ENCODE data around the gene LARGE1.

The LARGE1 gene

DNA sequence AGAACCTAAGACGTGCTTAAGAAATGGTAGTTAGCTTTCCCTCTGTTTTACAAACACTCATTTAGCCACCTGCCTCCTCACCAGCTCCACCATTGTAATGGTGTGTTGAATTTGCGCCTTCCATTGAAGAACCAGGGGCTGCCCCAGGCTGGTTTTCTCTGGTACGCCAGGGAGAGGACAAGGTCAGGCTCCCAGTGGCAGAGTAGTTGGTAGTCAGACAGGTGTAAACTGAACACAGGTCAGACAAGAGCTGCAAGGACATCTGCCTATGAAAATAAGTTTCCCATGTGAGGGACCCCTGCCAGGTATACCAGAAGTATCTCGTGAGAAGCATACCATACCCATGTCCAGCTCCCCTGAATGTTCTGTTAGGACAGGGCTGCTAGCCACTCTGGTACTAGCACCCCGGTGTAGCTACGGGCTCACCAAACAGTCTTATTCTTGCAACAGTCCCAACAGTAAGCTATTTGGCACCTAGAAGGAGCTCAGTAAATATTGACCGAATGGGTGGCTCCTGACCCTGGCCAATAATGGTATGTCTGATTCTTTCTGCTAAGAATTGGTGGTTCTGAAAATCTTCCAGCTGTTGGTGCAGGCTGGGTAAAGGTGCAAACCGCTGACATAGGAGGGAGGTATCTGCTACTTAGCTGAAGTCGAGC is 359.0 kb downstream of the LARGE1 start:
- DNase-seq (ENCODE audit: low spot score) = no peak

DNA sequence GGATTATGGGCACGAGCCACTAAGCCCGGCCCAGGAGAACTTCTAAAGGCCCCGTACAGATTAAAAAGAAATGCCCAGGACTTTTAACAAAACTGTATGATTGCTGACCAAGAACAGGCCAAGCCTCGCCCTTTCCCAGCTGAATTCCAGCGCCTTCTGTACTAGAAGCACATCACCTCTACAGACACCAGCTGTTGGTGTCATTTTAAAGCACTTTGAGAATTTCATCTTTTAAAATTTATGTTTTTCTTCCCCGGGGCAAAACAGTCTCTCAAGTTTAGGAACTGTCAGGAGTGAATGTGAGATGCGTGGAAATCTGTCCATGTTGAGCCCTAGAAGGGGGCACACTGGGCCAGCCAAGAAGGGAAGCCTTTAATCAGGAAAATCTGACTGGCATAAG is 362.4 kb downstream of the LARGE1 start:
- DNase-seq (ENCODE audit: low spot score) = no peak

DNA sequence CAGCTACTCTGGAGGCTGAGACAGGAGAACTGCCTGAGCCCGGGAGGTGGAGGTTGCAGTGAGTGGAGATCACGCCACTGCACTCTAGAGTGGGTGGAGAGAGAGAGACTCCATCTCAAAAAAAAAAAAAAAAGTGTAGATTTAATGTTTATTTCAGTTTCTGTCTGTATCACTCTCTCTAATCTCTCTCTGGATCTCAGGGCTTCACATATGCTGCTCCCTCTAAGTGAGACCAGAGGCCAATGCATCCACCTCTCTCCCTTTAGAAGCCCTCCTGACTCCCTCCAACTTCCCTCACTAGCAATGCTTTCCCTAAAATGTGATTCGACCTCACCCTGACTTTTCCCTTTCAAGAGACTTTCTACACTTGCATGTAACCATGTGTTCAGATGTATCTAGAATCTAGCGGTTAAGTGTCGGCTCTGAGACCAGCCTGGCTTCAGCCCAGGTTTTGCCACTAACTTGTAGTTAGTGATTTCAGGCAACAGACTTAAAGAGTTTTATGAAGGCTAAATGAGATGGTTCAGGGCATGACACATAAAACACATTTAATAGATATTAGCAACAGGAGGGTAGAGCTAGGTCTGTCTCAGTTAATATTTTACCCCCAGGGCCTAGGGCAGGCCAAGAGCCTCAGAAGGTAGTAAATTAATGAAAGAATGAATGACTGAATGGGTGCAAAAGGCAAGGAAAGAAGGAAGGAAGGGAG is 364.3 kb downstream of the LARGE1 start:
- DNase-seq (ENCODE audit: low spot score) = no peak

DNA sequence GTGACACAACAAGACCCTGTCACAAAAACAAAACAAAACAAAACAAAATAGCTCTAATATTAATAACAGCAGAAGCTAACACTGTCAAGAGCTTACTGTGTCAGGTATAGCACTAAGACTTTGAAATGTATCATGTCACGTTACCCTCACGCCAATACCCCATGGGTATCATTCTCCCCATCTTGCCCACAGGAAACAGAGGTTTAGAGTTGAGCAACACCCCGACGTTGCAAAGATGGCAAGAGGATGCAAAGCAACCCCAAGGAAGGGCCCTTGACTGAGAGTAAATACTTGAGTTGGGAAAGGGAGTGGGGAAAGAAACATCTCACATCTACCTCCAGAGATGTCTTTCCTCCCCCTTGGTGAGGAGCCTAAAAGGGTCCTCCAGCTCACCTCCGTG is 366.8 kb downstream of the LARGE1 start:
- DNase-seq (ENCODE audit: low spot score) = no peak

DNA sequence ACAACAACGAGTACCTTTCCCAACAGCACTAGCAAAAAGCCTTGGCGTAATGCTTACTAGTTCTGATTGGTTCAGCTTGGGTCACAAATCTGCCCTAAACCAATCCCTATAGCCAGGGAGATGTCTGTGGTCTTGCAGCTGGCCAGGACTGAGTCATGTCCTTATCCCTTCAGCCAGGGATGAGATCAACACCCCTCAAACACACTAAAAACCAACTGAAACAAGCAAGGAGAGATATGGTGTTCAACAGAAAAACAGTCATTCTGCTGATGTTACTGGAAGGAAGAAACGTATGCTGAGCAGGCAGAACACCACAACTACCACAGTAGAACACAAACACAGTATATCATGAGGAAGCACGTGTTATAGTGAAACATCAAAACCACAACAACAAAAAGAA is 375.6 kb downstream of the LARGE1 start:
- peak; percentile 55 for DNase-seq (ENCODE audit: low spot score)

DNA sequence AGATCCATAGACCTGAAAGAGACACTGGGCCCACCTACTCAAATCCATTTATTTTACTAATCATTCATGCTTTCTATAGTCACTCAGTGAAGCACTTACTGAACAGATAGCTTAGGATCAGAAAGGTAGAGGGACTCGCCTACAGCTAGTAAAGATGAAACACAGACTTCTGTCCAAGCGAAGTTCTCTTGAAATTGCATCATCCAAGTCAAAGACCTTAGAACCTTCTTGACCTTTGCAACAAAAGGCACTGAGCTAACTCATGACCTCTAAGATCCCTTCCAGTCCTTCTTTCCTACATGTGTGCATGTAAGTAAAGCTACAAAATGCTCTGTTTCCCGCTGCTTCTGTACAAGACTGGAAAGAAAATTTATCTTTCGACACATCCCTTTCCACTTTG is 377.6 kb downstream of the LARGE1 start:
- DNase-seq (ENCODE audit: low spot score) = no peak

DNA sequence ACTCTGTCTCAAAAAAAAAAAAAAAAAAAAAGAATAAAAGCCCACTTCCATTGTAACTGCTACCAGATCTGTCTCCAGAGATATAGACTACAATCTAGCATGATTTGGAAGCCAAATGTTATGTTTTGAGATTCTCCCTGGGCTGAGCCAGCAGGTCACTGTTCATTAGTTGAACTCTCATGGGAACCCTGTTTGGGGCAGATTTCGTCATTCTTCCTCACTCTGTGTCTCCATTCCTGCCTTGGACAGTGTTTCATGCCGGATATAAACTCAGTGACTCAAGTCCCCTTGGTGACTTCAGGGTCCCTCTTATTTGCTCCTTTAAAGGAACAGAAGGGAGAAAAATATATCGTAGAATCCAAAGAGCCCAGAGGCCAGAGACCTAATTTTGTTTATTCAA is 378.1 kb downstream of the LARGE1 start:
- DNase-seq (ENCODE audit: low spot score) = peak; percentile 31

DNA sequence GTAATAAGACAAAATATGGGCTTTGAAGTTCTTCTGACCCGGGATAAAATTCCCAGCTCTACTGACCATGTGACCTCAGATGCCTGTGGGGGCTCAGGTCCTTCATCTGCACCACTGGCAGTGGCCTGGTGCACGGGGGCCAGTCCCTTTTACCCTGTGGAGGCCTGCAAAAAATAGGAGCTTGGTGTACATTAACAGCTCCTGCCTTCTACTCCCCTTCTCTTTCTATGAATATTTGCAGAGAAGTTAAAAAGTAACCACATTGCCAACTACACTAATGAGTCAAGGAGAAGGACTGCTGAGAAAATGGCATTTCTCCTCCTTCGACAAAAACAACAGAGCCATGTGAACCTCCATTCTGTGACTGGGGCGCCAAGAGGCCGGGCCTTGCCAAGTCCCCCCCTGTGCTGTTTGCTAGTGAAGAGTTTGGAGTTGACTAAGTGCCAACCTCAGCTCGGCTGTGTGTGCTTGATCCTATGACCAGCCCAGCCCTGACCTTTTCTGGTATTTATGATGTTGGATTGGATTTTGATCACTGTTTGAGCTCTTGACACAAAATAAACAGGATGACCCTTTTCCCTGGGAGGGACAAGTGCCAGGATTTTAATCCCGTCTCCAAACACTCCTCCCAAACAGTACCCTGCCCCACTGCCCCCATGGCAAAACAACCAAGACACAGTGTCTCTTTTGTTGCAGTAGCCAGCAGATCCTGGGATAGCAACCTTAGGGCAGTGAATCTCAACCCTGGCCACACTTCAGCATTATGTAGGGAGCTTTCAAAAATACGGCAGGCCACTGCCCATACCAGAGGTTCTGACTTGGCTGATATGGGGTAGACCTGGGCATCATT is 380.1 kb downstream of the LARGE1 start:
- peak; percentile 18 for DNase-seq (ENCODE audit: low spot score)

DNA sequence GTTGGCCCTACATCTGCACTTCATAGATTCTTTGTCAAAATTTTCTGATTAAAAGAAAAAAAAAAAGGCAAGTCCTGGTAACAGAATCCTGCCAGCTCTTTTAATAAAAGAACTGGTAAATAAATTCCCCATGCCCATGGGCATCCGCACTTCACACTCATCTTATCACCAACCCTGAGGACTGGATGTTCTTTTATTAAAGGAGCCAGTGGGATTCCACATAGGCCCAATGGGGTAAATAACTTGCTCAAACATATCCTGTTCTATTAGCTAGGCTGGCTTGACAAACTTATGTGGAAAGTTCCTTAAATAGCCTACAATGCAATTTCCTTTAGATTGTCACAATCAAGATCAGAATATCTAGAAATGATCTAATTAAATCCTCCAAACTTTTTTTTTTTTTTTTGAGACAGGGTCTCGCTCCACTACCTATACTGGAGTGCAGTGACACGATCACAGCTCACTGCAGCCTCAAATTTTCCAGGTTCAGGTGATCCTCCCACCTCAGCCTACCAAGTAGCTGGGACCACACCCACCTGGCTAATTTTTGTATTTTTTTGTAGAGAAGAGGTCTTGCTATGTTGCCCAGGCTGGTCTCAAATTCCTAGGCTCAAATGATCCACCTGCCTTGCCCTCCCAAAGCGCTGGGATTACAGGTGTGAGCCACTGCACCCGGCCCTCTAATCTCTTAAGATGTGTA is 380.9 kb downstream of the LARGE1 start:
- DNase-seq (ENCODE audit: low spot score) = no peak

DNA sequence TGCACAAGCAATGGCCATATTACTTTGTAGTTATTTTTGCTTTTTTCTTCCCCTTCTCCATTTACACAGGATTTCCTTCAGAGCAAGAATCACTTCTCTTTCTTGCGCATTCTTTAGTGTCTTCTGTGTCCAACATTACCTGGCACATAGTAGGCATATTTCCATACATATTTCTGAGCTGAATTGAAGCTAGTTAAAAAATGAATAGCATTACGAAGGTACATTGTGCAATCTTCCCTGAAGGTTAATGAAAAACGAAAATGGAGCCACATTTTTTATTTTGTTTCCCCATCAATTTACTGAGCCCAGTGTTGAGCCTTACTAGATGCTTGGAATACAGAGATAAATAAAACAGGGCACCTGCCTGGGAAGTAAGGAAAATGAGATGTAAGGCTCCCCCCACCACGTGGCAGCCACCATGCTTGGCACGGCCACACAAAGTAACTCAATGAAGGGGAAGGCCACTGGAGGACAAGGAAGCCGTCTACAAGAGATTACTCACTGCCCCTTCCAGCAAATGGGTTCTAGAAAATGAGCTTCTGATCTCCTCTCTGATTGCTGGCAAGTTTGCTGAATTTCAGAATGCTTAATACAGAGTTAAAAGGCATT is 381.9 kb downstream of the LARGE1 start:
- DNase-seq (ENCODE audit: low spot score) = no peak

DNA sequence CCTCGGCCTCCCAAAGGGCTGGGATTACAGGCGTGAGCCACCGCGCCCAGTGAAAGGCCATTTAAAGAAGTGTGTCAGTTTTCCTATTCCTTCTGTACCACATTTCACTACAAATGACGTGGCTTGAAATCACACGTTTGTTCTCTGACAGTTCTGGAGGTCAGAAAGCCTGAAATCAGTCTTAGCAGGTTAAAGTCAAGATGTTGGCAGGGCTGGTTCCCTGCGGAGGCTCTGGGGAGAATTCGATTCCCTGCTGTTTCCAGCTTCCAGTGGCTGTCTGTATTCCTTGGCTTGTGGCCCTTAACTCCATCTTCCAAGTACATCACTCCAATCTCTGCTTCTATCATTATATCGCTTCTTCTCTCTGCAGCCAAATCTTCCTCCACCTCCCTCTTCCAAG is 383.2 kb downstream of the LARGE1 start:
- DNase-seq (ENCODE audit: low spot score) = no peak

DNA sequence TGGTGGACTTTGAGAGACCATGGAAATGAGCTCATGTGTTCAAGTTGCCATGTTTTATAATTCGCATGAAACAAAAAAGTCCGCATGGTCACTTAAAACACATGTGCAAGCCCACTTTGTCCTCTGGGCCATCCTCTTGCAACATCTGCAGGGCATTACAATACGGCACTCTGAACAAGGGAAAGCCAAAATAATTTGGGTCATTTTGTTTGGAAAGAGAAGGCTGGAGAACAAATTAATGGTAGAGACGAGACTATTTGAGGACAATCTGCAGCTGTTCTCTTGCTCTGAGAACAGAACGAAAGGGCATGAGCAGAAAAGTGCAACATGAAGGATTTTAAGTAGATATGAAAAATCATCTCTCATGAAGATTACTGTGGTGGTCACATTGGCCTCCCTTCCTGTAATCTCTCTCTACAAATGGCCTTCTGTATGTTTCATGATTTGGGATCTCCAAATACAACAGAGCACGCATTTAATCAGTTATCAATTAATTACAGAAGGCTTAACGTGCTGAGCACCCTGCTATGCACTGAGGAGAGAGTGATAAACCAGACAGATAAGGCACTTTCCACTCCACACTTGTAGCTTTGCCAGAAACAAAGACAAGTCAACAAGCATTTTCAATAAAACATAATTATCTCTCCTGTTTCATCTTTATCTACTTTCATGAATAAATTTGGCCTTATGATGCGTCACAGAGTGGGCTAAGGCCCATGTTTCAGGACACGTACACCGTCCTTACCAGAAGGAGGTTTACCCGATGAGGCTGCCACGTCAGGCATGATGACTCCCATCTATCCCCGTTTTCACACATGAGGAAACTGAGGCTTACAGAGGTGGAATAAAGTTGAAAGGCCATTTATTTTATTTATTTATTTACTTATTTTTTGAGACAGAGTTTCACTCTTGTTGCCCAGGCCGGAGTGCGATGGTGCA is 384.1 kb downstream of the LARGE1 start:
- no peak for DNase-seq (ENCODE audit: low spot score)

DNA sequence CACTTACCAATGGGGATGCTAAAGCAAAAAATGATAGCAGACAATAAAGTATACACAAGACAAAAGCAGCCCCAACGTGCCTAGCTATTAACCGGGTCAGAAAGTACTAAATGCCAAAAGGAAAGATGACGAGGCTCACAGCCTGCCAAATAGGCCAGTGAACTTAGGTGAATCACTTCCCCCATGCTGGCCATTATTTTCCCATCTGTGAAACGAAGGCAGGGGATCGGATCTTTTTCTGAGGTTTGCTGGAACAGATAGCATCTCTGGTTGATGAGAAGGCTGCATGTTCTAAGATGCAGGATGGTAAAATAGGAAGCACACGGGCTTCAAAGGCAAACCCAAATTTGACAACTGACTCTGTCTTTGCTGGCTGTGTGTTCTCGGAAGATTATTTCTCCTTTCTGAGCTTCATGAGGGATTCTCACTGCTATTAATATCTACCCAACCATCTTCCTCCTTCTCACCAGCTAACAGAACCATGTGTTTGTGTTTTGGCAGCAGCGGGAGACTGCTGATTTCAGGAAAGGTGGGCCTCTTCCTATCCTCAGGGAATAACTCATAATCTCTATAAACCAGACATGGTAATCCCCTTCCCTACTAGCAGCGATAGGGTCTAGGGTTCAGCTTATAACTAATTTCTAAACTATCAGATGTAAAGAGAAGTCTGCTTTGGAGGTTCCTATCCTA is 390.7 kb downstream of the LARGE1 start:
- peak; percentile 63 for DNase-seq (ENCODE audit: low spot score)

DNA sequence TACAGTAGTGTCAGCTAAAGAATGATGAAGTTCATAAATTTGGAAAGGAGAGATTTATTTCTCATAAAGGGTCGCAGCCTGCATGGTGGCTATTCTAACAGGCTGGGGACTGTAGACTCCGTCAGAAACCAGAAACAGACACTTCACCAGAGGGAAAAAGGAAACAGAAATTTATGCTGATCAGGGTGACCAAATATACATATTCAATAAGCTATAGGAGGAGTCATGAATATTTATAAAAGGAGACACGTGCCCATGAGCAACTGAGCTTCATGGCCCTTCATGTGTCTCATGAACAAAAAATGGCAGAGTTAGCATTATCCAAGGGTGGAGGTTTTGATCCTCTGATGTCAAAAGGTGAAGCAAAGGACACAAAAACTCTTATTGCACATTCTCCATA is 392.1 kb downstream of the LARGE1 start:
- DNase-seq (ENCODE audit: low spot score) = no peak

DNA sequence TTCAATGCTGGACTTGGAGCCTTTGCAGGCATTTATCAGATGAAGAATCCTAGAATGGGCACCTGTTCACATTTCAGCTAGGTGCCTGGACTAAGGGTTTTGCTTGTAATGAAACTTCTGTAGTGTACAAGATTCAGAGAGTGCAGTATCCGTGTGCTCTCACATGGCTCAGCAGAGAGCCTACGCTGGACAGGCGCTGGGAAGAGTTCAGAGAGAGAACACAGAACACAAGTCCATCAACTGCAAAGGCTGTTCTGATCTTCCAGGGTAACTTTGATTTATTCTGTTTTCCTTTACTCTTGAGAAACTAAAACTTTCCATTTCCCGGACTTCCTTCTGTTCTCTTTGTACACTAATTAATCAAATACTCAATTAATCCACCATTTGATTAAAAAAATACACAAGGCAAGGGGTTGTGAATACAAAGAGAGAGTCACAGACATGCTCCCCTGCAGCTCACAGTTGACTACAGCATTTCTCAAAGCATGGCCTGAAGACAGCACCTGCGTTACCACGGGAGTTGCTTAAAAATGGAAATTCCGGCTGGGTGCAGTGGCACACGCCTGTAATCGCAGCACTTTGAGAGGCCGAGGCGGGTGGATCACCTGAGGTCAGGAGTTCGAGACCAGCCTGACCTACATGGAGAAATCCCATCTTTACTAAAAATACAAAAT is 393.7 kb downstream of the LARGE1 start:
- no peak for DNase-seq (ENCODE audit: low spot score)

DNA sequence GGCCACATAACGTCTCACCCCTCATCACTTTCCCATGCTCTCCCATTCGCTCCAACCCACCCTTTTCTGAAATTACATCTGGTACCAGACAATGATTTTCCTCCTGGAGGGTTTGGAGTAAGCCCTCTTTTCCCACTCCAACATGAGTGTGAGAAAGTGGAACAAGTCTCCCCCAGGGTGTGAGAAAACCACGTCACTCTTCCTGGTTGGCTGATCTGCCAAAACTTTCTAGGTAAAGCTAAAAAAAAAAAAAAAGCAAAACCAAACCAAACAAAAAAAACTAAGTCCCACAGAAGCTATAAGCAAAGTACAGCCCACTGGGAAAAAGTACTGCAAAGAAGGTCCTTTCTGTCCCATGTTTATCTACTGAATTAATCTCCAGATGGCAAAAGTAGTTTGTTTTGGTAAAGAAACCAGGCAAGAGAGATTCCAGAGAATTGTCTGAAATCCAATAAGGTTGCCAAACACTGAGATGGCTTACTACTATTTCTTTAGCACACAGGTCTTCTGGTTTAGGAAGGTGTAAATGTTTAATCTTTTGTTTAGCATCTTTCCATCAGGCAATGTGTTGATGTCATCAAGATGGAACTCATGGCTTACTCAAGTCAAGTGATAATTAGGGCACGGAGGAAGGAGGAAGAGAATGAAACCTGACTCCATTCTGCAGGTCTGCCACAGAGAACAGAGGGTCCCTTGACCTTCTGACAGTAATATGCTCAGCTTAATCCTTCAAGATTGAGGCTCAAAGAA is 395.6 kb downstream of the LARGE1 start:
- DNase-seq (ENCODE audit: low spot score) = no peak

DNA sequence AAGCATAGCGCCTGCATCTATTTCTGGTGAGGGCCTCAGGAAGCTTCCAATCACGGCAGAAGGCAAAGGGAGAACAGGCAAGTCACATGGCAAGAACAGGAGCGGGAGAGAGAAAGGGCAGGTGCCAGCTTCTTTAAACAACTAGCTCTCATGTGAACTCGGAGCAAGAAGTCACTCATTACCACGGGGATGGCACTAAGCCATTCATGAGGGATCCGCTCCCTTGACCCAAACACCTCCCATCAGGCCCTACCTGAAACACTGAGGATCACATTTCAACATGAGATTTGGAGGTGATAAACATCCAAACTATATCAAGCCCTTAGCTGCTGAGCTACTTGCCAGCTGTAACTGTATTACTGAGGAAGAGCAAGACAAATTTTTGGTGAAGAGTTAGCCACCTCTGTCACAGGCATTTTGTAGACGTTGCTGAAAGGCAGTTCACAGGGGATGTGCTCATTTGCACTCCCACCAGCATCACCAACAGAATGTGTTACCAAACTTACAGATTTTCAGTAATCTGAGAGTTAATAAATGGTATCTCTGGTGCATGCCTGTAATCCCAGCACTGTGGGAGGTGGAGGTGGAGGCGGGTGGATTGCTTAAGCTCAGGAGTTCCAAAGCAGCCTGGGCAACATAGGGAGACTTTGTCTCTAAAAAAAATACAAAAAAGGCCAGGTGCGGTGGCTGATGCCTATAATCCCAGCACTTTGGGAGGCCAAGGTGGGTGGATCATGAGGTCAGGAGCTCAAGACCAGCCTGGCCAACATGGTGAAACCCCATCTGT is 398.2 kb downstream of the LARGE1 start:
- DNase-seq (ENCODE audit: low spot score) = no peak

Measured in GM03348 (cell line).